KMS-11 (cell line): ENCODE measurements around the gene FIGLA.

Experiments used
- H2AFZ ChIP-seq: fragments of 200-600 bp; sonication (generic); 2 replicates; pipeline ENCODE4 v1.6.1; 2016; ENCODE audit warnings: antibody characterized with exemption, mixed run types, low read depth
- H3K27ac ChIP-seq: fragments of 200-600 bp; sonication (generic); 2 replicates; pipeline ENCODE4 v1.6.1; 2016; ENCODE audit warnings: mild to moderate bottlenecking, mixed run types
- H3K27me3 ChIP-seq: fragments of 200-600 bp; sonication (generic); 2 replicates; pipeline ENCODE4 v1.6.1; 2017; ENCODE audit warnings: mild to moderate bottlenecking, low read depth, mixed run types, moderate library complexity; ENCODE audit not compliant: insufficient read depth
- H3K36me3 ChIP-seq: fragments of 200-600 bp; sonication (generic); 2 replicates; pipeline ENCODE4 v1.6.1; 2017; ENCODE audit warnings: mild to moderate bottlenecking, mixed run types; ENCODE audit not compliant: insufficient read depth
- H3K4me1 ChIP-seq: fragments of 200-600 bp; sonication (generic); 2 replicates; pipeline ENCODE4 v1.6.1; 2016; ENCODE audit warnings: mild to moderate bottlenecking, low read depth, mixed run types; ENCODE audit not compliant: poor library complexity, severe bottlenecking
- H3K4me2 ChIP-seq: fragments of 200-600 bp; sonication (generic); 2 replicates; pipeline ENCODE4 v1.7.0; 2016; ENCODE audit warnings: mild to moderate bottlenecking, mixed run types
- H3K4me3 ChIP-seq: fragments of 200-600 bp; sonication (generic); IDR thresholded peaks from 2 replicates; pipeline ENCODE4 v1.6.1; 2017; ENCODE audit warnings: low read depth, low read length, mixed read lengths; ENCODE audit not compliant: insufficient read depth
- H3K79me2 ChIP-seq: fragments of 200-600 bp; sonication (generic); 2 replicates; pipeline ENCODE4 v1.6.1; 2016; ENCODE audit warnings: low read depth, mixed run types; ENCODE audit not compliant: insufficient read depth
- H3K9ac ChIP-seq: fragments of 200-600 bp; sonication (generic); 2 replicates; pipeline ENCODE4 v1.6.1; 2016; ENCODE audit warnings: mild to moderate bottlenecking, mixed run types
- H4K20me1 ChIP-seq: fragments of 200-600 bp; sonication (generic); 2 replicates; pipeline ENCODE4 v1.6.1; 2016; ENCODE audit warnings: mild to moderate bottlenecking, mixed run types; ENCODE audit not compliant: insufficient read depth
- CTCF ChIP-seq: fragments of 200-600 bp; sonication (generic); conservative IDR thresholded peaks from 2 replicates; pipeline ENCODE4 v1.6.1; 2017; ENCODE audit warnings: low read depth, mild to moderate bottlenecking, antibody characterized with exemption, low read length, moderate library complexity, mixed read lengths

The FIGLA gene

DNA sequence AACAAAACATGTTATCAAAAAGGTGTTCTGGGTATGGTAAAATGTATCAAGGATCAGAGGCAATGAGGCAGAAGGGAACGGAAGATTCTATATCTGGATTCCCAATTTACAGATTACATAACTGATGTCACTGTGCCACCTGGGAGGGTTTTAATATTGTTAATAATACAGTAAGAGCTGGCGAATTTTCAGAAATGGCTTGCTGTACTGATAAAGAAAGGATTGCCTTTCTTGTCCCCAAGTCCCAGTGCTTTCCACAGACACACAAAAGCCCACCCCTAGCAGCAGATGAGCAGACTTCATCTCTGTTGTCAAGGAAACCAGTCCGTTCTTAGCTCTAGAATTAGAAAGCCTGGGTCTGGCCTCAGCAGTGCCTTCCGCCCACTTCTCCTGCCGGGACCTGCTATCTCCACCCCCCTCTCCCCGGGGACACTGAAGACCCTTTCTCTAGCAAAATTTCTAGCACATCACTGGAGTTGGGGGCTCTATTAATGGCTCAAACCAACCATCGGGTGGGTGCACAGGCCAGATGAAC is 56.7 kb downstream of the FIGLA start:
- Histone ChIP-seq H3K4me2 (no peak overlapping the region), H2AFZ (no peak overlapping the region), H3K4me1 (no peaks in the 10 kb centered on the region), H3K4me3 (no peak overlapping the region), H4K20me1 (no peaks in the 10 kb centered on the region), H3K36me3 (no peaks in the 10 kb centered on the region), H3K9ac (no peak overlapping the region), H3K27ac (no peak overlapping the region), H3K27me3 (no peaks in the 10 kb centered on the region), H3K79me2 (peaks cover 25% of the 10 kb centered on the region)
- no peak for TF ChIP-seq CTCF

GRCh38 chr2:70732766-70733645 is 57.4 kb downstream of the FIGLA start:
- Histone ChIP-seq H3K4me1 (no peaks in the 10 kb centered on the region), H3K4me3 (no peak overlapping the region), H3K4me2 (no peak overlapping the region)

GRCh38 chr2:70730730-70731129 is 59.7 kb downstream of the FIGLA start:
- no peaks in the 10 kb centered on the region for H3K36me3 ChIP-seq
- H2AFZ ChIP-seq = no peak overlapping the region
- H3K4me2 ChIP-seq = no peak overlapping the region
- no peaks in the 10 kb centered on the region for H4K20me1 ChIP-seq
- no peaks in the 10 kb centered on the region for H3K4me1 ChIP-seq
- peaks cover 10% of the 10 kb centered on the region; the same call in 1 of the 2 replicates for H3K79me2 ChIP-seq
- no peak overlapping the region for H3K4me3 ChIP-seq
- no peak overlapping the region for H3K9ac ChIP-seq
- no peak overlapping the region for H3K27ac ChIP-seq
- no peak for TF ChIP-seq CTCF
- H3K27me3 ChIP-seq = no peaks in the 10 kb centered on the region

More at GRCh38 chr2:70732766-70733645, 57.4 kb downstream of the FIGLA start:
- H3K79me2 ChIP-seq = peaks cover 24% of the 10 kb centered on the region
- no peaks in the 10 kb centered on the region for H3K27me3 ChIP-seq
- no peaks in the 10 kb centered on the region for H4K20me1 ChIP-seq
- no peaks in the 10 kb centered on the region for H3K36me3 ChIP-seq
- no peak overlapping the region for H3K9ac ChIP-seq
- no peak for TF ChIP-seq CTCF
- H2AFZ ChIP-seq = no peak overlapping the region
- no peak overlapping the region for H3K27ac ChIP-seq

DNA sequence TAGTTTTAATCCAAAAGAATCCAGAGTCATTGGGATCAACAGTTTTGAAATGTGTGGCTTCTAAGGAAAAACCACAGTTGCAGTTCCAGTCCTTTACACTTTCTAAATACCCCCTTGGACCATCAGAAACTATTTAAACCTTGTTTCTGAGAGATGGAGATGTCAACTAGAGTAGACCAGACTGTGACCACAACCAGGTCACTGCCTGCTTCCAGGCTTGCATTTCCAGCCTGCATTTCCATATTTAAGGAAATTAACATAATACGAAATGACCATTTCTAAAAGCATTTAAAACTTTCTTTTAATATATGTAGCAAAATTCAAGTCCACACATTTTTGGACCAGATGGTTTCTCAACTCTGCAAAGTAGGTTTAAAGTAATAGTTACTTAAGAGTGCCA is 60.8 kb downstream of the FIGLA start:
- no peak overlapping the region for H3K9ac ChIP-seq
- H3K27me3 ChIP-seq = no peaks in the 10 kb centered on the region
- no peaks in the 10 kb centered on the region for H3K4me1 ChIP-seq
- H4K20me1 ChIP-seq = no peaks in the 10 kb centered on the region
- no peak overlapping the region for H2AFZ ChIP-seq
- no peak overlapping the region for H3K4me2 ChIP-seq
- peaks cover 4% of the 10 kb centered on the region; the same call in 1 of the 2 replicates for H3K79me2 ChIP-seq
- no peak for TF ChIP-seq CTCF
- H3K4me3 ChIP-seq = no peak overlapping the region
- H3K27ac ChIP-seq = no peak overlapping the region
- H3K36me3 ChIP-seq = no peaks in the 10 kb centered on the region
